IMR-90 (cell line): Measurements from ENCODE around the gene BRME1. TPM values are rescaled to one million over a fixed set of nuclear protein-coding genes. Genes with fewer than 3 reads are reported as not detected.

ENCODE experiments used
- ATAC-seq: fragments of 200-7000 bp; cut with Tn5 transposase; 2 replicates; pipeline ENCODE4 v1.9.1; 2020; ENCODE audit warnings: low read depth, mild to moderate bottlenecking, moderate library complexity
- BruUV-seq: library from RNA; stranded (reverse); fragments of 400-500 nt; replicated peaks from 2 replicates; lab custom pipeline; 2021; lab: Mats Ljungman, UMichigan
- CTCF ChIA-PET: fragments of 300-600 bp; formaldehyde crosslinking; extraction: SDS; loops from one replicate; lab custom pipeline; 2021; ENCODE audit warnings: antibody characterized with exemption; lab: Yijun Ruan, JAX
- POLR2A ChIA-PET: fragments of 300-600 bp; sonication (Branson Sonifier 250); formaldehyde crosslinking; loops from one replicate; lab custom pipeline; 2022; ENCODE audit warnings: antibody characterized with exemption; ENCODE audit not compliant: unreplicated experiment; lab: Charles Lee
- DNase-seq: peaks from one replicate; pipeline ENCODE4 v3.0.0; 2013
- H2AFZ ChIP-seq: replicated peaks from 2 replicates; pipeline ENCODE3; 2013; ENCODE audit warnings: low read length, mild to moderate bottlenecking; ENCODE audit not compliant: poor library complexity
- H2AK5ac ChIP-seq: 2 replicates; pipeline ENCODE4 v1.6.1; 2013; ENCODE audit warnings: low read depth, low read length, inconsistent platforms
- H2AK9ac ChIP-seq: replicated peaks from 2 replicates; pipeline ENCODE3; 2013; ENCODE audit warnings: mild to moderate bottlenecking, low read depth, low read length, moderate library complexity; ENCODE audit not compliant: poor library complexity
- H2BK120ac ChIP-seq: 2 replicates; pipeline ENCODE4 v1.6.1; 2013; ENCODE audit warnings: low read depth, low read length, inconsistent platforms
- H2BK15ac ChIP-seq: 3 replicates; pipeline ENCODE4 v1.6.1; 2013; ENCODE audit warnings: low read depth, low read length, inconsistent platforms
- H2BK20ac ChIP-seq: 2 replicates; pipeline ENCODE4 v1.6.1; 2013; ENCODE audit warnings: low read depth, mild to moderate bottlenecking, inconsistent platforms, low read length, moderate library complexity
- H2BK5ac ChIP-seq: 2 replicates; pipeline ENCODE4 v1.6.1; 2013; ENCODE audit warnings: mild to moderate bottlenecking, low read depth, low read length, inconsistent platforms; ENCODE audit not compliant: poor library complexity, severe bottlenecking
- H3K14ac ChIP-seq: replicated peaks from 2 replicates; pipeline ENCODE4 v1.6.1; 2013; ENCODE audit warnings: low read depth, low read length, inconsistent platforms
- H3K18ac ChIP-seq: 2 replicates; pipeline ENCODE4 v1.6.1; 2013; ENCODE audit warnings: low read depth, low read length, control low read depth
- H3K23ac ChIP-seq: 2 replicates; pipeline ENCODE4 v1.6.1; 2013; ENCODE audit warnings: low read depth, low read length, inconsistent platforms
- H3K27ac ChIP-seq: 2 replicates; pipeline ENCODE4 v1.5.1; 2013; ENCODE audit warnings: mild to moderate bottlenecking, control low read depth, low read length; ENCODE audit not compliant: insufficient read depth
- H3K27me3 ChIP-seq: 2 replicates; pipeline ENCODE4 v1.6.1; 2013; ENCODE audit warnings: low read length; ENCODE audit not compliant: control insufficient read depth, insufficient read depth
- H3K36me3 ChIP-seq: 2 replicates; pipeline ENCODE4 v1.6.1; 2013; ENCODE audit warnings: low read length, mixed read lengths; ENCODE audit not compliant: control insufficient read depth, insufficient read depth
- H3K4ac ChIP-seq: 2 replicates; pipeline ENCODE4 v1.6.1; 2013; ENCODE audit warnings: low read depth, low read length, inconsistent platforms
- H3K4me1 ChIP-seq: 2 replicates; pipeline ENCODE4 v1.6.1; 2013; ENCODE audit warnings: low read length, mixed read lengths; ENCODE audit not compliant: control insufficient read depth, insufficient read depth
- H3K4me2 ChIP-seq: 2 replicates; pipeline ENCODE4 v1.6.1; 2013; ENCODE audit warnings: low read depth, mild to moderate bottlenecking, control low read depth, low read length, moderate library complexity
- H3K4me3 ChIP-seq: 2 replicates; pipeline ENCODE4 v1.5.1; 2013; ENCODE audit warnings: low read depth, mild to moderate bottlenecking, control low read depth, low read length, moderate library complexity; ENCODE audit not compliant: insufficient read depth
- H3K56ac ChIP-seq: 2 replicates; pipeline ENCODE4 v1.6.1; 2013; ENCODE audit warnings: low read length, inconsistent platforms; ENCODE audit not compliant: insufficient read depth; ENCODE audit errors: extremely low read depth
- H3K79me1 ChIP-seq, 2 experiments: 2 replicates each; pipeline ENCODE4 v1.6.1; 2013; ENCODE audit warnings: low read length in 2 of 2, inconsistent platforms in 1 of 2, low read depth in 1 of 2
- H3K9ac ChIP-seq: 2 replicates; pipeline ENCODE4 v1.6.1; 2013; ENCODE audit warnings: low read depth, low read length, control low read depth
- H3K9me1 ChIP-seq: 2 replicates; pipeline ENCODE4 v1.6.1; 2013; ENCODE audit warnings: low read length, inconsistent platforms; ENCODE audit not compliant: insufficient read depth
- H3K9me3 ChIP-seq: 2 replicates; pipeline ENCODE4 v1.6.1; 2013; ENCODE audit warnings: low read length; ENCODE audit not compliant: control insufficient read depth, insufficient read depth
- H4K20me1 ChIP-seq: 2 replicates; pipeline ENCODE4 v1.6.1; 2013; ENCODE audit warnings: low read length, inconsistent platforms; ENCODE audit not compliant: insufficient read depth
- H4K5ac ChIP-seq: 2 replicates; pipeline ENCODE4 v1.6.1; 2013; ENCODE audit warnings: mild to moderate bottlenecking, low read depth, low read length, control low read depth
- H4K8ac ChIP-seq, 2 experiments: 2 replicates each; pipeline ENCODE4 v1.6.1; 2013; ENCODE audit warnings: low read depth in 2 of 2, low read length in 2 of 2, control low read depth in 1 of 2, inconsistent platforms in 1 of 2
- H4K91ac ChIP-seq: 2 replicates; pipeline ENCODE4 v1.6.1; 2013; ENCODE audit warnings: low read depth, low read length, inconsistent platforms; ENCODE audit not compliant: insufficient read depth
- BHLHE40 ChIP-seq: fragments of 150-350 bp; IDR thresholded peaks from 2 replicates; pipeline ENCODE4 v1.6.1; 2016; ENCODE audit warnings: mild to moderate bottlenecking, low read depth, low read length
- CEBPB ChIP-seq: IDR thresholded peaks from 2 replicates; pipeline ENCODE4 v1.6.1; 2012; ENCODE audit warnings: low read depth, low read length, improper control_type of control experiment
- CHD1 ChIP-seq: IDR thresholded peaks from 2 replicates; pipeline ENCODE4 v1.6.1; 2012; ENCODE audit warnings: low read depth, low read length, improper control_type of control experiment
- FOS ChIP-seq: fragments of 150-350 bp; IDR thresholded peaks from 2 replicates; pipeline ENCODE4 v1.6.1; 2016; ENCODE audit warnings: low read depth, low read length
- MAZ ChIP-seq: IDR thresholded peaks from 2 replicates; pipeline ENCODE4 v1.6.1; 2012; ENCODE audit warnings: low read depth, mild to moderate bottlenecking, low read length, improper control_type of control experiment, moderate library complexity, borderline replicate concordance
- MXI1 ChIP-seq: IDR thresholded peaks from 2 replicates; pipeline ENCODE4 v1.6.1; 2012; ENCODE audit warnings: low read depth, mild to moderate bottlenecking, low read length, moderate library complexity, borderline replicate concordance
- NFE2L2 ChIP-seq: fragments of 150-350 bp; IDR thresholded peaks from 2 replicates; pipeline ENCODE4 v1.6.1; 2016; ENCODE audit warnings: low read depth, mild to moderate bottlenecking, low read length
- RAD21 ChIP-seq: IDR thresholded peaks from 2 replicates; pipeline ENCODE4 v1.6.1; 2012; ENCODE audit warnings: low read length, improper control_type of control experiment
- RCOR1 ChIP-seq: IDR thresholded peaks from 2 replicates; pipeline ENCODE4 v1.6.1; 2012; ENCODE audit warnings: mild to moderate bottlenecking, low read length, improper control_type of control experiment; ENCODE audit not compliant: insufficient replicate concordance
- RFX5 ChIP-seq: IDR thresholded peaks from 2 replicates; pipeline ENCODE4 v1.8.0; 2012; ENCODE audit warnings: low read depth, mild to moderate bottlenecking, low read length, moderate library complexity
- SMC3 ChIP-seq: fragments of 150-350 bp; IDR thresholded peaks from 2 replicates; pipeline ENCODE4 v1.6.1; 2016; ENCODE audit warnings: low read depth, mild to moderate bottlenecking, antibody characterized with exemption, low read length, moderate library complexity
- WGBS, 2 experiments: methylation state at CpG; one replicate each; pipeline versions ENCODE4 v1.1.5 to v1.1.7; 2013; ENCODE audit warnings: missing lambda C conversion rate in 2 of 2; ENCODE audit not compliant: insufficient read length in 1 of 2; ENCODE audit errors: extremely low coverage in 2 of 2; 5-methylcytosine and 5-hydroxymethylcytosine counted together
- dilution Hi-C: fragments of 300-500 bp; cut with HindIII; formaldehyde crosslinking; loops from one replicate; pipeline ENCODE4 v1.14.3; 2018; ENCODE audit warnings: low sequenced_read_pairs; ENCODE audit not compliant: unreplicated experiment
- in situ Hi-C: fragments of 300-500 bp; cut with MboI; formaldehyde crosslinking; loops from 3 replicates; pipeline ENCODE4 v1.14.3; 2019; ENCODE audit warnings: low sequenced_read_pairs, inconsistent platforms, mixed read lengths
- intact Hi-C: fragments of 100-400 bp; cut with micrococcal nuclease; formaldehyde crosslinking; loops from 2 replicates; pipeline ENCODE4 v1.10.0; 2022
- polyA plus RNA-seq, 3 experiments: library from polyadenylated mRNA; depleted of rRNA; stranded (reverse); fragments of >200 nt; gene quantifications; 2 replicates each; pipeline ENCODE4 v1.2.3, GENCODE V29; 2012; ENCODE audit warnings: low replicate concordance in 1 of 3
- total RNA-seq: library from RNA; depleted of rRNA; stranded (reverse); fragments of >200 nt; gene quantifications from 2 replicates; pipeline ENCODE4 v1.2.3, GENCODE V29; 2012
- TF ChIP-seq, protein P1 (sequence below): fragments of 150-350 bp; IDR thresholded peaks from 2 replicates; pipeline ENCODE4 v1.6.1; 2017; ENCODE audit warnings: mild to moderate bottlenecking, antibody characterized with exemption, low read length, low read depth

Gene BRME1
- total and polyA plus RNA-seq, 2 of the 4 experiments (the other 2 are of a cell fraction): 0.18 to 0.38 TPM

DNA sequence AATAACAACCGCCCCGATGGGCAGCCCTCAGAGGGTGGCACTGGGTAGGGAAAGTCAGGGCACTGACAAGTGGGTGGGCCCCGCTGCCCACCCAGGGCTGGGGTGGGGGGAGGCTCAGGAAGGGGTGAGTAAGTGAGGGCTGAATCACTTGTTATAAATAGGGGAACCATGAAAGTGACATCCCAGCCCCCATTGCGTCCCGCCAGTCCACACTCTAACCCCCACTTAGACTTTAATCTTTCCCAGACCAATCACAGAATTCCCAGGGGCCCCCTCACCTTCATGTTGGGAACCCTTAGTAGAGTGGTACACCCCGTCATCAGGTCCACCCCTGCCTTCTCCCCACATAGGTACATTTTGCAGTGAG is 66.0 kb downstream of the BRME1 start:
- intact Hi-C loops: loop anchor here (1.0 to 5.0 kb wide), 2 partner anchors 22 to 43 kb away; partner anchors contain the start of gene ZSWIM4
- no CpG with 5 or more reads among the region's 6 CpGs for WGBS, 2 experiments
- H3K27ac ChIP-seq: peak overlapping the region; percentile 97
- H3K4ac ChIP-seq: peak overlapping the region; percentile 96
- H2AK9ac ChIP-seq: peak overlapping the region; percentile 84
- H4K91ac ChIP-seq: peak overlapping the region; percentile 91
- in situ Hi-C loops: loop anchor here (10.0 to 25.0 kb wide), 2 partner anchors 685 to 1053 kb away; partner anchors contain the start of genes HOOK2, IER2, JUNB and STX10
- peaks cover 75% of the 10 kb centered on the region for H4K20me1 ChIP-seq
- H2AFZ ChIP-seq: peak overlapping the region; percentile 35
- H4K5ac ChIP-seq: peak overlapping the region; percentile 41
- H3K27me3 ChIP-seq: no peaks in the 10 kb centered on the region
- no TSS peak for BruUV-seq
- ATAC-seq (peak; percentile 0; the same call in 1 of the 2 replicates), DNase-seq (peak; percentile 51)
- peak overlapping the region; percentile 68 to 72 for H4K8ac ChIP-seq
- peak overlapping the region; percentile 95 for H3K23ac ChIP-seq
- peak overlapping the region; percentile 16; the same call in 1 of the 2 replicates for H2BK20ac ChIP-seq
- no peaks in the 10 kb centered on the region for H3K9me3 ChIP-seq
- TF ChIP-seq FOS (peak; percentile 4; the same call in 1 of the 2 replicates), CHD1 (peak; percentile 20; the same call in 1 of the 2 replicates), MAZ (no peak), CEBPB (no peak), NFE2L2 (no peak), RFX5 (no peak), RAD21 (no peak), RCOR1 (no peak), MXI1 (no peak), BHLHE40 (no peak), SMC3 (no peak; the same call in 1 of the 2 replicates)
- TF ChIP-seq, protein P1, sequence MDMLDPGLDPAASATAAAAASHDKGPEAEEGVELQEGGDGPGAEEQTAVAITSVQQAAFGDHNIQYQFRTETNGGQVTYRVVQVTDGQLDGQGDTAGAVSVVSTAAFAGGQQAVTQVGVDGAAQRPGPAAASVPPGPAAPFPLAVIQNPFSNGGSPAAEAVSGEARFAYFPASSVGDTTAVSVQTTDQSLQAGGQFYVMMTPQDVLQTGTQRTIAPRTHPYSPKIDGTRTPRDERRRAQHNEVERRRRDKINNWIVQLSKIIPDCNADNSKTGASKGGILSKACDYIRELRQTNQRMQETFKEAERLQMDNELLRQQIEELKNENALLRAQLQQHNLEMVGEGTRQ: no peak
- peaks cover 24% of the 10 kb centered on the region for H3K36me3 ChIP-seq
- CTCF ChIA-PET: interaction anchor here (1.9 kb wide), 1 partner anchor 22 kb away, joined by 13 read pairs; no protein-coding TSS in a partner anchor
- peak overlapping the region; percentile 8 for H3K18ac ChIP-seq
- no peaks in the 10 kb centered on the region for H3K9me1 ChIP-seq
- H3K56ac ChIP-seq: peak overlapping the region; percentile 77
- peaks cover 12 to 41% of the 10 kb centered on the region in 2 experiments for H3K79me1 ChIP-seq
- H2BK15ac ChIP-seq: 0 out of 3 replicates have a peak overlapping the region, but pooled peaks have one; percentile 9
- peak overlapping the region; percentile 93 for H3K14ac ChIP-seq
- peak overlapping the region; percentile 69 for H2BK120ac ChIP-seq
- dilution Hi-C loops: no loop called here
- H3K4me3 ChIP-seq: peak overlapping the region; percentile 95
- H2AK5ac ChIP-seq: peak overlapping the region; percentile 95
- peak overlapping the region; percentile 88 for H2BK5ac ChIP-seq
- peaks cover 34% of the 10 kb centered on the region for H3K4me1 ChIP-seq
- POLR2A ChIA-PET: interaction anchor here (0.5 to 1.4 kb wide), 5 partner anchors 8 to 937 kb away, joined by 3 to 9 read pairs (median 5); partner anchors contain the start of gene PKN1
- peak overlapping the region; percentile 98 for H3K9ac ChIP-seq
- peak overlapping the region; percentile 95 for H3K4me2 ChIP-seq
